A549 treated with Mapracorat at 1 μM for 4 hours (cell line): ENCODE data around the gene GK. TPM values are rescaled to one million over a fixed set of nuclear protein-coding genes. Genes with fewer than 3 reads are reported as not detected.

Experiments used
- total RNA-seq: library from RNA; stranded (reverse); fragments of 200-300 nt; extraction: Qiagen RNA extraction; gene quantifications from 5 replicates; pipeline ENCODE4 v1.2.3, GENCODE V29; 2022

GK gene
- 1.6 to 2.6 TPM (median 1.9 TPM) in 5 replicates for total RNA-seq

GRCh38 chrX:30653415-30654131 is at the start of gene GK:
TSS of gene GK (plus strand) at chrX:30653423. CDS start at chrX:30653538, 115 bp downstream.

Other genes starting within 250 kb of the GK start
- gene TASL, start 75.7 kb upstream of the GK start, total RNA-seq = not detected in 5 replicates
- gene TAB3, start 235.8 kb downstream of the GK start, total RNA-seq = 6.5 to 11.6 TPM (median 11.0 TPM) in 5 replicates